Measurements from ENCODE around the gene ARRDC4.

Gene ARRDC4

GRCh38 chr15:97960364-97961066 lies at the start of gene ARRDC4:
TSS of gene ARRDC4 (plus strand) at chr15:97960703. CDS start at chr15:97960862, 159 bp downstream.
- DNase-seq: peak; percentile 99

GRCh38 chr15:97914711-97915110 lies 45.8 kb upstream of the ARRDC4 start:
- DNase-seq: no peak

- no peak for DNase-seq
Measured at GRCh38 chr15:97915261-97915660, 45.2 kb upstream of the ARRDC4 start.

GRCh38 chr15:97921296-97921865 lies 39.1 kb upstream of the ARRDC4 start:
- no peak for DNase-seq

GRCh38 chr15:97929456-97930229 lies 30.9 kb upstream of the ARRDC4 start:
- DNase-seq: no peak

GRCh38 chr15:97930230-97930629 lies 30.3 kb upstream of the ARRDC4 start:
- no peak for DNase-seq

- DNase-seq: no peak
Measured at GRCh38 chr15:97931314-97931713, 29.2 kb upstream of the ARRDC4 start.

GRCh38 chr15:97933589-97933988 lies 26.9 kb upstream of the ARRDC4 start:
- DNase-seq: no peak

GRCh38 chr15:97940993-97941392 lies 19.5 kb upstream of the ARRDC4 start:
- no peak for DNase-seq

GRCh38 chr15:97941572-97941971 lies 18.9 kb upstream of the ARRDC4 start:
- no peak for DNase-seq

- no peak for DNase-seq
Measured at GRCh38 chr15:97944724-97945123, 15.8 kb upstream of the ARRDC4 start.

GRCh38 chr15:97947465-97948260 lies 12.8 kb upstream of the ARRDC4 start:
- no peak for DNase-seq

GRCh38 chr15:97953254-97953653 lies 7.2 kb upstream of the ARRDC4 start:
- DNase-seq: no peak

GRCh38 chr15:97953748-97954147 lies 6.8 kb upstream of the ARRDC4 start:
- DNase-seq: no peak

- peak; percentile 84 for DNase-seq
Measured at GRCh38 chr15:97955035-97955434, 5.5 kb upstream of the ARRDC4 start.

GRCh38 chr15:97955529-97955928 lies 5.0 kb upstream of the ARRDC4 start:
- no peak for DNase-seq

GRCh38 chr15:97959724-97960363 lies 659 bp upstream of the ARRDC4 start:
- no peak for DNase-seq

GRCh38 chr15:97961067-97961954 lies 808 bp downstream of the ARRDC4 start:
- peak; percentile 7 for DNase-seq

GRCh38 chr15:97962263-97962662 lies 1.8 kb downstream of the ARRDC4 start:
- no peak for DNase-seq

GRCh38 chr15:97963779-97964178 lies 3.3 kb downstream of the ARRDC4 start:
- DNase-seq: no peak

GRCh38 chr15:97966246-97966645 lies 5.7 kb downstream of the ARRDC4 start:
- DNase-seq: no peak

Measured in COR-L47 (cell line).